HCT116 (cell line): ENCODE data around the gene SSR1. TPM values are rescaled to one million over a fixed set of nuclear protein-coding genes. Genes with fewer than 3 reads are reported as not detected.

Experiments used
- ATAC-seq: fragments of 200-7000 bp; cut with Tn5 transposase; 2 replicates; pipeline ENCODE4 v1.9.1; 2020; ENCODE audit warnings: mild to moderate bottlenecking, moderate library complexity
- BruUV-seq: library from RNA; stranded (reverse); fragments of 400-500 nt; replicated peaks from 2 replicates; lab custom pipeline; 2021; lab: Mats Ljungman, UMichigan
- CTCF ChIA-PET: fragments of 300-600 bp; sonication (Branson Sonifier 250); formaldehyde crosslinking; loops from one replicate; lab custom pipeline; 2021; ENCODE audit warnings: antibody characterized with exemption; lab: Charles Lee
- POLR2A ChIA-PET: fragments of 300-600, 350-600 bp; sonication (Branson Sonifier 250); formaldehyde crosslinking; loops from one replicate; lab custom pipeline; 2021; ENCODE audit warnings: antibody characterized with exemption; lab: Charles Lee
- RAD21 ChIA-PET, 2 experiments: fragments of 300-600 bp; sonication (Branson Sonifier 250); formaldehyde crosslinking; loops; one replicate each; lab custom pipeline; 2023; ENCODE audit warnings: low total read pairs in 2 of 2; ENCODE audit not compliant: uncharacterized antibody in 2 of 2, unreplicated experiment in 2 of 2, low non-redundant PET in 1 of 2; lab: Charles Lee
- DNase-seq: peaks from one replicate; pipeline ENCODE4 v3.0.0-alpha.2; 2010; ENCODE audit warnings: low read depth, low spot score
- H2AFZ ChIP-seq: fragments of 200-600 bp; shearing (Covaris generic), sonication (generic); 2 replicates; pipeline ENCODE4 v1.6.1; 2017; ENCODE audit warnings: low read depth, mixed run types, mixed read lengths, antibody characterized with exemption, low read length; ENCODE audit not compliant: poor library complexity, severe bottlenecking
- H3K27ac ChIP-seq: 2 replicates; pipeline ENCODE4 v1.5.1; 2012; ENCODE audit warnings: low read depth, low read length
- H3K27me3 ChIP-seq: fragments of 200-600 bp; sonication (generic); 2 replicates; pipeline ENCODE4 v1.6.1; 2016; ENCODE audit warnings: mixed run types, low read length, mixed read lengths; ENCODE audit not compliant: insufficient read depth
- H3K36me3 ChIP-seq, 2 experiments: fragments of 200-500 bp in 1 of 2; fragments of 200-600 bp in 1 of 2; sonication (Bioruptor generic) in 1 of 2; sonication (generic) in 1 of 2; 2 replicates each; pipeline versions ENCODE4 v1.5.1 to v1.6.1; 2014 to 2016; ENCODE audit warnings: low read length in 2 of 2, inconsistent platforms in 1 of 2, mixed read lengths in 1 of 2, mixed run types in 1 of 2; ENCODE audit not compliant: insufficient read depth in 2 of 2, control insufficient read depth in 1 of 2
- H3K4me1 ChIP-seq, 2 experiments: fragments of 200-600 bp in 1 of 2; sonication (generic) in 1 of 2; 2 replicates each; pipeline versions ENCODE4 v1.5.1 to v1.6.1; 2012 to 2017; ENCODE audit warnings: low read length in 2 of 2, inconsistent platforms in 1 of 2, mild to moderate bottlenecking in 1 of 2, mixed read lengths in 1 of 2, mixed run types in 1 of 2, moderate library complexity in 1 of 2; ENCODE audit not compliant: insufficient read depth in 2 of 2, control insufficient read depth in 1 of 2
- H3K4me2 ChIP-seq: fragments of 200-600 bp; sonication (generic); 2 replicates; pipeline ENCODE4 v1.6.1; 2017; ENCODE audit warnings: mixed run types, low read length, mixed read lengths
- H3K4me3 ChIP-seq, 2 experiments: fragments of 200-600 bp in 1 of 2; sonication (generic) in 1 of 2; replicated peaks in 1 of 2; 2 replicates each; pipeline ENCODE4 v1.5.1; 2011 to 2016; ENCODE audit warnings: low read length in 2 of 2, control low read depth in 1 of 2, low read depth in 1 of 2, mild to moderate bottlenecking in 1 of 2, mixed read lengths in 1 of 2, mixed run types in 1 of 2
- H3K79me2 ChIP-seq: fragments of 200-600 bp; sonication (generic); 2 replicates; pipeline ENCODE4 v1.6.1; 2017; ENCODE audit warnings: mild to moderate bottlenecking, mixed run types, low read length, moderate library complexity, mixed read lengths; ENCODE audit not compliant: insufficient read depth
- H3K9ac ChIP-seq: fragments of 200-600 bp; sonication (generic); 2 replicates; pipeline ENCODE4 v1.6.1; 2016; ENCODE audit warnings: low read length, mixed read lengths
- H3K9me2 ChIP-seq: fragments of 200-600 bp; sonication (generic), shearing (Covaris generic); 2 replicates; pipeline ENCODE4 v1.6.1; 2017; ENCODE audit warnings: mixed run types, mild to moderate bottlenecking, moderate library complexity; ENCODE audit not compliant: insufficient read depth
- H3K9me3 ChIP-seq, 2 experiments: fragments of 200-500 bp in 1 of 2; fragments of 200-600 bp in 1 of 2; sonication (Bioruptor generic) in 1 of 2; sonication (generic) in 1 of 2; 2 replicates each; pipeline ENCODE4 v1.6.1; 2014 to 2017; ENCODE audit warnings: low read length in 2 of 2, mixed read lengths in 2 of 2, inconsistent platforms in 1 of 2, low read depth in 1 of 2, mild to moderate bottlenecking in 1 of 2, mixed run types in 1 of 2, moderate library complexity in 1 of 2; ENCODE audit not compliant: control insufficient read depth in 1 of 2, insufficient read depth in 1 of 2
- H4K20me1 ChIP-seq: fragments of 200-600 bp; sonication (generic), shearing (Covaris generic); 2 replicates; pipeline ENCODE4 v1.6.1; 2017; ENCODE audit warnings: mixed run types, mild to moderate bottlenecking, moderate library complexity; ENCODE audit not compliant: insufficient read depth
- ATF3 ChIP-seq: IDR thresholded peaks from 2 replicates; pipeline ENCODE4 v1.6.1; 2012
- CEBPB ChIP-seq: IDR thresholded peaks from 2 replicates; pipeline ENCODE4 v1.6.1; 2012; ENCODE audit warnings: low read depth
- CTCF ChIP-seq, 3 experiments: fragments of 200-600 bp in 1 of 3; sonication (generic) in 1 of 3; IDR thresholded peaks in 2 of 3; conservative IDR thresholded peaks in 1 of 3; 2 replicates each; pipeline ENCODE4 v1.5.1; 2012 to 2017; ENCODE audit warnings: low read depth in 2 of 3, low read length in 2 of 3, antibody characterized with exemption in 1 of 3, borderline replicate concordance in 1 of 3, control low read depth in 1 of 3, mild to moderate bottlenecking in 1 of 3, mixed read lengths in 1 of 3, mixed run types in 1 of 3, moderate library complexity in 1 of 3; ENCODE audit not compliant: insufficient read depth in 1 of 3
- EGR1 ChIP-seq: IDR thresholded peaks from 2 replicates; pipeline ENCODE4 v1.6.1; 2012; ENCODE audit warnings: low read depth
- EZH2phosphoT487 ChIP-seq: fragments of 200-600 bp; IDR thresholded peaks from 2 replicates; pipeline ENCODE4 v1.6.1; 2018; ENCODE audit warnings: antibody characterized with exemption, borderline replicate concordance
- POLR2A ChIP-seq: IDR thresholded peaks from 2 replicates; pipeline ENCODE4 v1.7.0; 2011; ENCODE audit warnings: borderline replicate concordance; ENCODE audit not compliant: insufficient read depth, insufficient read length; ENCODE audit errors: extremely low read depth
- RAD21 ChIP-seq: IDR thresholded peaks from 2 replicates; pipeline ENCODE4 v1.6.1; 2012; ENCODE audit warnings: low read depth, mild to moderate bottlenecking
- SP1 ChIP-seq: IDR thresholded peaks from 2 replicates; pipeline ENCODE4 v1.6.1; 2012; ENCODE audit warnings: low read depth
- intact Hi-C: fragments of 100-400 bp; cut with micrococcal nuclease; formaldehyde crosslinking; loops from 2 replicates; pipeline ENCODE4 v1.10.0; 2022
- total RNA-seq: library from RNA; stranded (reverse); gene quantifications from one replicate; pipeline ENCODE4 v1.2.1, GENCODE V29; 2021; ENCODE audit not compliant: unreplicated experiment

Gene SSR1
- total RNA-seq, 1 experiment from 2014 or later = 127 TPM

GRCh38 chr6:7229376-7230326 lies 83.3 kb downstream of the SSR1 start:
- no peak overlapping the region for H2AFZ ChIP-seq
- peaks cover 14 to 26% of the 10 kb centered on the region in 2 experiments; a peak in 3 of 4 replicates for H3K36me3 ChIP-seq
- TF ChIP-seq EZH2phosphoT487 = no peak
- no peak for TF ChIP-seq CEBPB
- no peak for TF ChIP-seq RAD21
- TF ChIP-seq CTCF (IDR thresholded peaks at IDR 0.05 in 2 of 3, conservative IDR thresholded peaks at IDR 0.05 in 1 of 3; ENCODE audit: borderline replicate concordance in 1 of 3, insufficient read depth in 1 of 3, low read depth in 2 of 3, low read length in 2 of 3) = no peak
- TF ChIP-seq POLR2A = no peak
- TF ChIP-seq EGR1 = no peak
- no peak for TF ChIP-seq ATF3
- TF ChIP-seq SP1 = no peak
- H3K9me2 ChIP-seq = no peaks in the 10 kb centered on the region
- DNase-seq = no peak
- H3K4me1 ChIP-seq = peaks cover 0 to 2% of the 10 kb centered on the region in 2 experiments; a peak in 1 of 4 replicates
- no peak overlapping the region for H3K9ac ChIP-seq
- no peaks in the 10 kb centered on the region for H4K20me1 ChIP-seq
- H3K4me2 ChIP-seq = no peak overlapping the region
- no TSS peak for BruUV-seq
- H3K27me3 ChIP-seq = no peaks in the 10 kb centered on the region
- H3K4me3 ChIP-seq = no peak overlapping the region
- RAD21 ChIA-PET = no interaction called here
- no peaks in the 10 kb centered on the region for H3K9me3 ChIP-seq
- POLR2A ChIA-PET = no interaction called here
- ATAC-seq = no peak
- no peak overlapping the region for H3K27ac ChIP-seq
- no peaks in the 10 kb centered on the region for H3K79me2 ChIP-seq
- intact Hi-C loops = loop anchor here (10.0 kb wide), 2 partner anchors 125 to 445 kb away; partner anchors contain the start of gene RREB1
- CTCF ChIA-PET = no interaction called here
